Activated T-helper 1 cell treated with anti-CD3 and anti-CD28 coated beads, Interleukin-12 subunit alpha, Interleukin-12 subunit beta, Interleukin-2, Interleukin-4 antibody, amounts not matched to agents 30 ng/mL and 10 ng/mL and 1 ng/mL, durations not matched to agents 14 hours and 24 hours and 36 hours (primary cell): ENCODE results near the gene MSI2. TPM values are rescaled to one million over a fixed set of nuclear protein-coding genes. Genes with fewer than 3 reads are reported as not detected.
A peak's percentile ranks its signal among the peaks of the same experiment; 100 is the strongest.
"Not testable (repeated sequence)": the region's sequence is repeated elsewhere in the genome, so short reads cannot be mapped to it uniquely, and the experiment has no call there.

ENCODE experiments used
- DNase-seq: peaks from one replicate; pipeline ENCODE4 v3.0.0; 2021; ENCODE audit warnings: low spot score
- H3K27ac Mint-ChIP-seq: one replicate; pipeline ENCODE4 v1.8.0; 2021; ENCODE audit warnings: mild to moderate bottlenecking, mixed read lengths
- H3K27me3 Mint-ChIP-seq: one replicate; pipeline ENCODE4 v1.8.0; 2022; ENCODE audit warnings: mild to moderate bottlenecking, moderate library complexity, mixed read lengths; ENCODE audit not compliant: insufficient read depth
- H3K36me3 Mint-ChIP-seq: one replicate; pipeline ENCODE4 v1.8.0; 2021; ENCODE audit warnings: low read depth, mixed read lengths
- H3K4me1 Mint-ChIP-seq: one replicate; pipeline ENCODE4 v1.8.0; 2021; ENCODE audit warnings: low read depth, mixed read lengths
- H3K4me3 Mint-ChIP-seq: one replicate; pipeline ENCODE4 v1.8.0; 2021; ENCODE audit warnings: mild to moderate bottlenecking, moderate library complexity, mixed read lengths
- H3K9me3 Mint-ChIP-seq: one replicate; pipeline ENCODE4 v1.8.0; 2021; ENCODE audit warnings: mixed read lengths
- intact Hi-C: fragments of 100-400 bp; cut with micrococcal nuclease; formaldehyde crosslinking; loops from one replicate; pipeline ENCODE4 v1.15.1; 2024
- total RNA-seq: library from RNA; stranded (reverse); gene quantifications from 2 replicates; pipeline ENCODE4 v1.2.3, GENCODE V29; 2022

Gene MSI2
- total RNA-seq, 1 donor from 2014 or later = 278 TPM

DNA sequence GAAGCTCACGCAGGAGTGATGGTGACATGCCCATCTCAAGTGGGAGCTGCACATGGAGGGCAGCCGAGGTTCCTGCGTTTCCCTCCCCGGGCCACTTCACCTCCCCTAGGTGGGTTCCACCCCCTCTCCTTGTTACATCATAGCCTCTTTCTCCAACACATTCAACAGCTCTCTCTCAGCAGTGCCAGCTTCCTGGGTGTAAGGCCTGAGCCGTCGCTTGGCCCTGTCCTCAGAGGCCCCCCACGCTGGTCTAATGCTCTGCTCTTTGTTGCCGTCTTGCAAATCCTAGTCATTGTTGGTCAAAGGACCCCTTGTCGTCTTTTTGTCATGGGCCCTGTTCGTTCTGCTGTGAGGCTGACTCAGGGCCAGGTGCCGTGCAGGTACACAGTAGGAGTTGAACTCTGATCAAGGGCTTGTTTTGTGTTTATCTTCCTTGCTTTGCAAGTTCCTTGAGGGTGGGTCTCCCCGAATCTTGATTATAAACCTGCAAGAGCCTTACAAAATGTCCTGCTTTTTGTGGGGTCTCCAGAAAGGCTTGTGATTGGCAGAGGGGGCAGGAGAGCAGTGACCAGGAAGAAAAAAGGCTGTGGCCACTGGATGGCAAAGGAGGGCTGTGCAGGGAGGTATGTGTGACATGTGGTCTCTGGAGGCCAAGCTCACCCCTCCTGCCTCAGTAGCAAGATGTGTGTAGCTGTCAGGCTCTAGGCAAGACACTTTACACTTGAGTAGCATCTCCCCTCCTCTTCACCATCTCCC is 352.2 kb downstream of the MSI2 start:
- H3K36me3 Mint-ChIP-seq = peaks cover 10% of the 10 kb centered on the region
- no peaks in the 10 kb centered on the region for H3K27me3 Mint-ChIP-seq
- no peaks in the 10 kb centered on the region for H3K9me3 Mint-ChIP-seq
- DNase-seq = no peak
- no peak overlapping the region for H3K27ac Mint-ChIP-seq
- H3K4me1 Mint-ChIP-seq = peaks cover 43% of the 10 kb centered on the region
- H3K4me3 Mint-ChIP-seq = no peak overlapping the region
- intact Hi-C loops = loop anchor here (10.0 kb wide), 1 partner anchor 354 kb away; the partner anchor contains the start of gene MSI2

DNA sequence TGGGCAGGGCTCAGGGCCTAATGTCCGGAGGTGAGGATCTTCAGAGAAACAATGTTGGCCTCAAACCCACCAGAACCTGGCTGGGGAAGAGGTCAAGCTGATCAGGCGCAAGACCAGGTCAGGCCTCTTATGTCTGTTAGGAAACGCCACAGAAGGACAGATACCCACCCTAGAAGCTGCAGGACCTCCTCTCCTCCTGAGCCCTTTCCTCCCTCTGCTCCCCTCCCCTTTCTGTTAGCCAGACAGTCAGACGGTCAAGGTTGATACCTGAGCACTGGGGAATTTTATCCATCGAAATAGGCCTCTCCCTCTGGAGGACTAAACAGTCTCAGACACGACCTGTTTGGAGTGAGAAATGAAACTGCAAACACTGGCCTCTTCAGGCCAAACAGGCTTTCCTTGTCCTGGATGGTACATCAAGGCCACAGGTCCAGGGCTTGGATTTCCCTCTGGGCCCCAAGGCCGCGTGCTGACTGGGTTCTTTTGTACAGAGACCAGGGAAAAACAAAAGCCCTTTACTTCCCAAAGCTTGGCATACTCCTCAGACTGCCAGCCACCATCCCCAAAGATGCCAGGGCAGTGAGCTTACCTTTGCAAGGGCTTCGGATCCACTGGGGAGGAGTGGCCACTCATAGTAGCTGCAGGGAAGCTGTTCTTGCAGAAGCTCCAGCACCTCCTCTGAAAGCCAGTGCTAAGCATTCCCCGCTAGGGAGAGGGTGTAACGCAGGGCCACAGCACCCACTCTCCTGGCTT is 353.0 kb downstream of the MSI2 start:
- no peak for DNase-seq
- Mint-ChIP-seq H3K4me1 (peaks cover 36% of the 10 kb centered on the region), H3K4me3 (no peak overlapping the region), H3K9me3 (no peaks in the 10 kb centered on the region), H3K36me3 (peaks cover 6% of the 10 kb centered on the region), H3K27ac (no peak overlapping the region), H3K27me3 (no peaks in the 10 kb centered on the region)
- intact Hi-C loops = loop anchor here (10.0 kb wide), 1 partner anchor 354 kb away; the partner anchor contains the start of gene MSI2

- no peak for DNase-seq
- Mint-ChIP-seq H3K27ac (no peak overlapping the region), H3K9me3 (no peaks in the 10 kb centered on the region), H3K36me3 (peaks cover 9% of the 10 kb centered on the region), H3K27me3 (no peaks in the 10 kb centered on the region), H3K4me3 (no peak overlapping the region), H3K4me1 (peaks cover 35% of the 10 kb centered on the region)
- intact Hi-C loops = loop anchor here (10.0 kb wide), 1 partner anchor 355 kb away; the partner anchor contains the start of gene MSI2
These were observed 353.6 kb downstream of the MSI2 start for GRCh38 chr17:57609878-57610270.

GRCh38 chr17:57612202-57613071 is 356.1 kb downstream of the MSI2 start:
- DNase-seq = no peak
- Mint-ChIP-seq H3K27me3 (no peaks in the 10 kb centered on the region), H3K36me3 (peaks cover 19% of the 10 kb centered on the region), H3K4me1 (peaks cover 13% of the 10 kb centered on the region), H3K27ac (no peak overlapping the region), H3K4me3 (no peak overlapping the region), H3K9me3 (peaks cover 4% of the 10 kb centered on the region)
- intact Hi-C loops = no loop called here

- DNase-seq = no peak
- Mint-ChIP-seq H3K36me3 (peaks cover 27% of the 10 kb centered on the region), H3K4me1 (peaks cover 13% of the 10 kb centered on the region), H3K27ac (no peak overlapping the region), H3K27me3 (no peaks in the 10 kb centered on the region), H3K4me3 (no peak overlapping the region), H3K9me3 (peaks cover 4% of the 10 kb centered on the region)
- intact Hi-C loops = no loop called here
These were observed 358.4 kb downstream of the MSI2 start for GRCh38 chr17:57614742-57615141.

- Mint-ChIP-seq H3K36me3 (peaks cover 30% of the 10 kb centered on the region), H3K27ac (no peak overlapping the region), H3K4me1 (peaks cover 13% of the 10 kb centered on the region), H3K9me3 (peaks cover 4% of the 10 kb centered on the region), H3K4me3 (no peak overlapping the region), H3K27me3 (no peaks in the 10 kb centered on the region)
- DNase-seq = no peak
- intact Hi-C loops = no loop called here
These were observed 359.8 kb downstream of the MSI2 start for GRCh38 chr17:57615836-57616757.

DNA sequence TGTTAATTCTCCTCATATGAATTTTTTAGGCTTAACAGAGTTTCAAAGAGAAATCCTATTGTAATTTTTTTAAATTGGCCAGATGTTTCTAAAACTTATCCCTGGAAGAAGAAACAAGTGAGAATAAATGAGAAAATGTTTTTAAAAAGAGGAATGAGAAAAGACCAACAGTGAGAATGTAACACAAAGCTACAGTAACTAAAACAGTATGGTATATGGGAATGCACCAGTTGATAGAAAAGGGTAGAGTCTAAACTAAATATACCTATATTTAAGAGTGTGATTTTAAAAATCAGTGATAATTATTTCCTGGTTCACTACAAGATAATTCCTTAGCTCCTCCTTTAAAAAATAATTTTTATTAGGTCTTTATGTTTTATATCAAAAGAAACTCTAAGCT is 360.9 kb downstream of the MSI2 start:
- no peak for DNase-seq
- intact Hi-C loops = no loop called here
- H3K36me3 Mint-ChIP-seq = peaks cover 30% of the 10 kb centered on the region
- H3K4me1 Mint-ChIP-seq = peaks cover 13% of the 10 kb centered on the region
- no peak overlapping the region for H3K27ac Mint-ChIP-seq
- H3K27me3 Mint-ChIP-seq = no peaks in the 10 kb centered on the region
- H3K9me3 Mint-ChIP-seq = peaks cover 4% of the 10 kb centered on the region
- no peak overlapping the region for H3K4me3 Mint-ChIP-seq

DNA sequence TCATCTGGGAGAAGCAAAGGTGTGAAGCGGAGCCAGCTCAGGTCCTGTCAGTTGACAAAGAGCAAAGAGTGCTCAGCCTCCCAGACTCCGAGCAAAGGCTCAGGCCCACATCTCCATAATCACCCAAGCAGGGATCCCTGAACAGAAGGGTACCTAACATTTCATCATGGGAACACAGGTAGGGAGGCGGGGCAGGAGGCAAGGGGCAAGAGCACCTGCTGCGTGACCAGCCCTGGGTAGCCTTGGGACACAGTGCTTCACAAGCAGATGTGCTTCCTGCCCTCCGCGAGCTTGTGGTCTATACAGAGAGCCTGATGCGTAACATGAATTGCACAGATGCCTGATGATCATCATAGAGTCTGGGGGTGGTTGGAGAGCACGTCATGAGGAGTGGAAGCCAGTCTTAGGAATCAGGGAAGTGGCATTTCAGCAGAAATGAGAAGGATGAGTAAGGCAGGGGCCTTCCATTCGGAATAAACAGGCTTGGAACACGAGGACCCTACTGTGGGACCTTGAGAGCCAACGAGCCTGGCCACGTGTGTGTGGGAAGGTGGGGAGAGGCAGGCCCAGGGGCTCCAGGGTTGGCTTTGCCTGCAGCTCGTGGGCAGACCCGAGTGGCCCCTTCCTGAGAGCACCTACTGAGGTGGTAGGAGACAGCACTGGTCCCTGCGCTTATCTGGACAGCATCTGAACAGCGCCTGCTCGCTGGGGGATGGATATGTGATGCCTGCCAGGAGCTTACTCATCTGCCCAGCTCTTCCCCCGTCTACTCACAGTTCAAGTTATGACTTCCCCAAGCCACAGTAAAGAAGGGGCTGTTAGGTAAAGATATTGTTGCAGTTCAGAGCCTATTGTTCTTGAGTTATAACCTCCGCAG is 363.0 kb downstream of the MSI2 start:
- H3K36me3 Mint-ChIP-seq = peaks cover 35% of the 10 kb centered on the region
- peaks cover 4% of the 10 kb centered on the region for H3K9me3 Mint-ChIP-seq
- no peak overlapping the region for H3K27ac Mint-ChIP-seq
- H3K4me3 Mint-ChIP-seq = no peak overlapping the region
- H3K27me3 Mint-ChIP-seq = no peaks in the 10 kb centered on the region
- H3K4me1 Mint-ChIP-seq = peaks cover 20% of the 10 kb centered on the region
- DNase-seq = no peak
- intact Hi-C loops = no loop called here

- intact Hi-C loops = no loop called here
- no peak overlapping the region for H3K4me3 Mint-ChIP-seq
- H3K27ac Mint-ChIP-seq = no peak overlapping the region
- no peaks in the 10 kb centered on the region for H3K27me3 Mint-ChIP-seq
- peaks cover 4% of the 10 kb centered on the region for H3K9me3 Mint-ChIP-seq
- peaks cover 21% of the 10 kb centered on the region for H3K4me1 Mint-ChIP-seq
- H3K36me3 Mint-ChIP-seq = peaks cover 31% of the 10 kb centered on the region
- DNase-seq = no peak
These were observed 364.3 kb downstream of the MSI2 start for GRCh38 chr17:57620576-57620975.

DNA sequence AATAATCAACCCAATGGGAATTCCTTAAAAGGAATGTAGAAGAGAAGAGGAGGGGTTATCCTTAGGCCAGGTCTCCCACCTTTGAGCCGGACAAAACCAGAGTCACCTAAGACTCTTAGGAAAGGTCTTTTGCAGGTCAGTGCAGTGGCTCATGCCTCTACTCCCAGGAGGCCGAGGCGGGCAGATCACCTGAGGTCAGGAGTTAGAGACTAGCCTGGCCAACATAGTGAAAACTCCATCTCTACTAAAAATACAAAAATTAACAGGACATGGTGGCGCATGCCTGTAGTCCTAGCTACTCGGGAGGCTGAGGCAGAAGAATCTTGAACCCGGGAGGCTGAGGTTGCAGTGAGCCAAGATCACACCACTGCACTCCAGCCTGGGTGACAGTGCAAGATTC is 365.5 kb downstream of the MSI2 start:
- H3K4me3 Mint-ChIP-seq, DNase-seq, H3K9me3 Mint-ChIP-seq, intact Hi-C loops, H3K27me3 Mint-ChIP-seq: not testable (repeated sequence)
- peaks cover 19% of the 10 kb centered on the region for H3K36me3 Mint-ChIP-seq
- peaks cover 21% of the 10 kb centered on the region for H3K4me1 Mint-ChIP-seq
- H3K27ac Mint-ChIP-seq = peak overlapping the region; percentile 34

DNA sequence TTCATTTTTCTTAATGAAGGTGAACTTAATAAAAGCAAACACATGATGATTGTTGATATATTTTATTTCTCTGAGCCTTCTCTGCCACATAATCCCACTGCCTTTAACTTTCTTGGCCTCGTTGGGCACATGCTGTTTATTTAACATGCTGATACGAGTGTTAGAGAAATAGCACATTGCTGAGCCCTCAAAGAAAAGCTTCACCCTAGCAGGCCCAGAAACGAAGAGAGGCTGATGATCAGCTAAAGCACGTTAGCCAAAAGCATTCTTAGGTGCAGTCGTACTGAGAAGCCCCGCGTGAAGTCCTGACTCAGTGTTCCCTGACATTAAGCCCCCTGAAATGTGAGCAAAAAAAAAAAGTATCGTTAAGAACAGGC is 366.0 kb downstream of the MSI2 start:
- no peak for DNase-seq
- Mint-ChIP-seq H3K4me1 (peaks cover 21% of the 10 kb centered on the region), H3K27me3 (no peaks in the 10 kb centered on the region), H3K36me3 (peaks cover 20% of the 10 kb centered on the region), H3K9me3 (peaks cover under 1% of the 10 kb centered on the region), H3K4me3 (no peak overlapping the region), H3K27ac (peak overlapping the region; percentile 31)
- intact Hi-C loops = no loop called here
